CD4-positive, alpha-beta memory T cell (primary cell): ENCODE data around the gene CYB5RL. TPM values are rescaled to one million over a fixed set of nuclear protein-coding genes. Genes with fewer than 3 reads are reported as not detected.
"Not testable (repeated sequence)": the region's sequence is repeated elsewhere in the genome, so short reads cannot be mapped to it uniquely, and the experiment has no call there.

Experiments
- CTCF ChIA-PET: fragments of 350-600 bp; sonication (Branson Sonifier 250); formaldehyde crosslinking; loops from one replicate; lab custom pipeline; 2021; ENCODE audit warnings: inconsistent platforms; ENCODE audit not compliant: partially characterized antibody; lab: Charles Lee
- POLR2A ChIA-PET: fragments of 350-600 bp; sonication (Branson Sonifier 250); formaldehyde crosslinking; loops from one replicate; lab custom pipeline; 2021; ENCODE audit not compliant: partially characterized antibody; lab: Charles Lee
- DNase-seq, 5 donors: peaks; one replicate each; pipeline versions ENCODE4 v3.0.0 to v3.0.0-alpha.2; 2020 to 2022; ENCODE audit warnings: mixed read lengths in 1 of 5
- H3K27ac ChIP-seq: one replicate; pipeline ENCODE4 v1.7.0; 2013; ENCODE audit warnings: low read depth, low read length
- H3K27me3 ChIP-seq: 2 replicates; pipeline ENCODE4 v1.7.0; 2013; ENCODE audit warnings: mild to moderate bottlenecking, low read length, moderate library complexity; ENCODE audit not compliant: insufficient read depth
- H3K36me3 ChIP-seq: 2 replicates; pipeline ENCODE4 v1.7.0; 2013; ENCODE audit warnings: mild to moderate bottlenecking, low read length, moderate library complexity; ENCODE audit not compliant: insufficient read depth
- H3K4me1 ChIP-seq: 2 replicates; pipeline ENCODE4 v1.7.0; 2013; ENCODE audit warnings: mild to moderate bottlenecking, low read length, moderate library complexity; ENCODE audit not compliant: insufficient read depth
- H3K4me3 ChIP-seq, 2 donors: one replicate each; pipeline ENCODE4 v1.7.0; 2013; ENCODE audit warnings: low read length in 2 of 2, mild to moderate bottlenecking in 1 of 2
- H3K9me3 ChIP-seq, 2 donors: one replicate each; pipeline ENCODE4 v1.7.0; 2013; ENCODE audit warnings: low read length in 2 of 2, control low read depth in 1 of 2; ENCODE audit not compliant: control insufficient read depth in 1 of 2
- H3K27ac Mint-ChIP-seq, 7 donors: one replicate each; pipeline ENCODE4 v1.8.0; 2020 to 2021; ENCODE audit warnings: mixed read lengths in 7 of 7, mild to moderate bottlenecking in 6 of 7, inconsistent platforms in 3 of 7, moderate library complexity in 3 of 7
- H3K27me3 Mint-ChIP-seq, 2 donors: one replicate each; pipeline ENCODE4 v1.8.0; 2020 to 2021; ENCODE audit warnings: mixed read lengths in 2 of 2
- H3K36me3 Mint-ChIP-seq, 2 donors: one replicate each; pipeline ENCODE4 v1.8.0; 2020 to 2021; ENCODE audit warnings: mixed read lengths in 2 of 2, inconsistent platforms in 1 of 2, mild to moderate bottlenecking in 1 of 2
- H3K4me1 Mint-ChIP-seq, 4 donors: one replicate each; pipeline ENCODE4 v1.8.0; 2020 to 2021; ENCODE audit warnings: mixed read lengths in 4 of 4, mild to moderate bottlenecking in 1 of 4
- H3K4me3 Mint-ChIP-seq, 8 donors: one replicate each; pipeline ENCODE4 v1.8.0; 2020 to 2021; ENCODE audit warnings: mixed read lengths in 8 of 8, mild to moderate bottlenecking in 7 of 8, moderate library complexity in 6 of 8, inconsistent platforms in 3 of 8
- H3K9me3 Mint-ChIP-seq, 8 donors: one replicate each; pipeline ENCODE4 v1.8.0; 2020 to 2021; ENCODE audit warnings: mixed read lengths in 8 of 8, mild to moderate bottlenecking in 5 of 8, inconsistent platforms in 3 of 8, moderate library complexity in 1 of 8
- intact Hi-C: fragments of 100-400 bp; cut with micrococcal nuclease; formaldehyde crosslinking; loops from one replicate; pipeline ENCODE4 v1.15.1; 2023
- polyA plus RNA-seq, 2 donors: library from polyadenylated mRNA; unstranded; fragments of 300-500 nt; fragmentation: Illumina TruSeq; gene quantifications; one replicate each; pipeline ENCODE4 v1.2.3, GENCODE V29; 2021
- total RNA-seq, 2 experiments: library from RNA; stranded (reverse); gene quantifications; one replicate each; pipeline ENCODE4 v1.2.3, GENCODE V29; 2021

CYB5RL gene
- total and polyA plus RNA-seq, 4 experiments from 2014 or later, result 1.3 to 10.7 (median 7.5) TPM

DNA sequence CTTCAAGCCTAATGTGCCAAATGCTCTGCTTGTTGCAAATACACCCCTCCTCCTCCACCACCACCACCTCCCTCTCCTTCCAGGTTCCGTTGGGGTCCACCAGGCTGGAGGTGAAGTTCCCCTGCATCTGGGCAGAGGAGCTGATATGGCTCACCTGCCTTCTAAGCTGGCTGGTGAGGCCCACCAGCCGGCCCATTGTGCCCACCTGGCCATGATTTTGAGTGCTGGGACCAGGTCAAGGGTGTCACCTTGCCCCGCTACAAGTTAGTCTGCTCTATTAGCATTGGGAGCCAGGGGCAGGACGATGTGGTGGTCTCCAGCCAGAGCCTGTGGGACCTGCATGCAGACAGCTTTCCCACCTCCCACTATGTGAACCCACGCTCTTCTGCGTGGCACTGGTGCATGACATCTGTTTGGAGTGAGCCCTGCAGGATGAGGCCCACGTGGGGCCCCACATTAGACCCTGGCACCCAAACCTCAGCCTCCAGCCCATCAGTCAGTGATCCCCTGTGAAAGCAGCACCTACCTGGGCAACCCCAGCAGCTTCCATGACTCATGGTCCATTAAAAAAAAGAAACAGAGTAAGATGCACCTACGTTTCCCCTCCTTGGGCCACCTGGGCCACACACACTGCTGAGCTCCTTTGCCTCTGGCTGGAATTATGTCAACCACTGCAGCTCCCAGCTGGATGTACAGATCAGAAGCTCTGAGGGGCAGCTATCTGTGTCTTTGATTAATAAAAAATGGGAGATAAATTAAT, 31.4 kb downstream of the CYB5RL start:
- Mint-ChIP-seq H3K27me3 (no peaks in the 10 kb centered on the region), H3K9me3 (no peaks in the 10 kb centered on the region), H3K4me1 (peaks cover 7 to 12% (median 8%) of the 10 kb centered on the region in 4 donors), H3K36me3 (peaks cover 0 to 2% of the 10 kb centered on the region in 2 donors), H3K27ac (peak overlapping the region in 1 of 7 donors; percentile 24), H3K4me3 (no peak overlapping the region)
- H3K27me3 ChIP-seq, result no peaks in the 10 kb centered on the region
- H3K4me1 ChIP-seq, result no peaks in the 10 kb centered on the region
- DNase-seq, result no peak
- intact Hi-C loops, result no loop called here
- CTCF ChIA-PET, result interaction anchor here (0.9 to 1.5 kb wide), 3 partner anchors 14 to 321 kb away, joined by 3 to 5 read pairs (median 4); no protein-coding TSS in a partner anchor
- POLR2A ChIA-PET, result no interaction called here
- no peak overlapping the region for H3K27ac ChIP-seq
- H3K36me3 ChIP-seq, result no peaks in the 10 kb centered on the region
- no peak overlapping the region for H3K4me3 ChIP-seq
- H3K9me3 ChIP-seq, result no peaks in the 10 kb centered on the region

DNA sequence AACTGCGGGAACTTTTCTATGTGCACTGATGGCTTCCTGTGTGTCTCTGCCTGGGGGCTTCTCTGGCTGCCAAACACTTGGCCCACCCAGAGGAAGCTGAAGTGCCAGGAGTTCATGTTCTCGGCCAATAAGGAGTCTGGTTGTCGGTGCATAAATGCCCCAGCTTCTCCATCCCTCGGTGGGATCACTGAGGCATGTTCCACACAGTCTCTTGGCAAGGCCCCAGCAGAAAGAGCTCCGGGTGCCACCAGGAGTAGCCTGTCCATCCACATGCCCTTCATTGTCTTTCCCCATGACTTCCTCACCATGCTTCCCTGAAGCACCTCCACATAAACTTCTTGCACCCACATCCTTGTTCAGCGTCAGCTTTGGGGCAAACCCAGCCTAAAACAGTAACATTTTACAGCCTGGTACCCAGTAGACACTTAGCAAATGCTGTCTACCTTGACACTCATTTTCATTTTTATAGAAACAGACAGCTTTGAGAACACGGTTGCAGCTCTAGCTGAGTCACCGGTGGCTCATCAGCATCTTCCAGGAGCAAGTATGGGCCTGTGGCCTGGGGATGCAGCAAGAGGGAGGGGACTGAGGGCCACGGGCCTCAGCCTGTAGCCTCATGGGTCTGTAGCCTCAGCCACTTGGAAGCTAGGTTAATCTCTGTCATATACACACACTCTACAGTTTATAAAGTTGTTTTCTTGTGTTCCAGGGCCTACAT, 32.2 kb downstream of the CYB5RL start:
- intact Hi-C loops, result no loop called here
- H3K9me3 Mint-ChIP-seq, result no peaks in the 10 kb centered on the region
- H3K36me3 Mint-ChIP-seq, result peaks cover 0 to under 1% of the 10 kb centered on the region in 2 donors
- H3K4me3 Mint-ChIP-seq, result no peak overlapping the region
- H3K4me1 Mint-ChIP-seq, result peaks cover 7 to 12% (median 8%) of the 10 kb centered on the region in 4 donors
- no peak for DNase-seq
- H3K4me3 ChIP-seq, result no peak overlapping the region
- H3K36me3 ChIP-seq, result no peaks in the 10 kb centered on the region
- no peaks in the 10 kb centered on the region for H3K9me3 ChIP-seq
- ChIA-PET CTCF (interaction anchor here (0.9 to 1.5 kb wide), 3 partner anchors 14 to 322 kb away, joined by 3 to 5 read pairs (median 4); no protein-coding TSS in a partner anchor), POLR2A (no interaction called here)
- no peaks in the 10 kb centered on the region for H3K27me3 Mint-ChIP-seq
- no peaks in the 10 kb centered on the region for H3K4me1 ChIP-seq
- H3K27ac Mint-ChIP-seq, result no peak overlapping the region
- H3K27ac ChIP-seq, result no peak overlapping the region
- H3K27me3 ChIP-seq, result no peaks in the 10 kb centered on the region

DNA sequence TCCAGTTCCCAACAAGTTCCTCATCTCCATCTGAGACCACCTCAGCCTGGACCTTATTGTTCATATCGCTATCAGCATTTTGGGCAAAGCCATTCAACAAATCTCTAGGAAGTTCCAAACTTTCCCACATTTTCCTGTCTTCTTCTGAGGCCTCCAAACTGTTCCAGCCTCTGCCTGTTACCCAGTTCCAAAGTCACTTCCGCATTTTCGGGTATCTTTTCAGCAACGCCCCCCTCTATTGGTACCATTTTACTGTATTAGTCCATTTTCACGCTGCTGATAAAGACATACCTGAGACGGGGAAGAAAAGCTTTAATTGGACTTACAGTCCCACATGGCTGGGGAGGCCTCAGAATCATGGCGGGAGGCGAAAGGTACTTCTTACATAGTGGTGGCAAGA, 33.5 kb downstream of the CYB5RL start:
- CTCF ChIA-PET, intact Hi-C loops: not testable (repeated sequence)

DNA sequence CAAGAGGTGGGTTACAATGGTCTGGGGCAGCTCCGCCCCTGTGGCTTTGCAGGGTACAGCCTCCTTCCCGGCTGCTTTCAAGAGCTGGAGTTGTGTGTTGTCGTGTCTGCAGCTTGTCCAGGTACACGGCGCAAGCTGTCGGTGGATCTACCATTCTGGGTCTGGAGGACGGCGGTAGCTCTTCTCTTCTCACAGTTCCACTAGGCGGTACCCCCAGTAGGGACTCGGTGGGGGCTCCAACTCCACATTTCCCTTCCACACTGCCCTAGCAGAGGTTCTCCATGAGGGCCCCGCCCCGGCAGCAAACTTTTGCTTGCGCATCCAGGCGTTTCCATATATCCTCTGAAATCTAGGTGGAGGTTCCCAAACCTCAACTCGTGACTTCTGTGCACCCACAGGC, 34.7 kb downstream of the CYB5RL start:
- Mint-ChIP-seq H3K4me1 (no peaks in the 10 kb centered on the region), H3K27me3 (no peaks in the 10 kb centered on the region), H3K4me3 (no peak overlapping the region), H3K9me3 (no peaks in the 10 kb centered on the region), H3K36me3 (no peaks in the 10 kb centered on the region), H3K27ac (no peak overlapping the region)
- Histone ChIP-seq H3K4me1 (no peaks in the 10 kb centered on the region), H3K36me3 (no peaks in the 10 kb centered on the region), H3K4me3 (no peak overlapping the region), H3K27ac (no peak overlapping the region), H3K27me3 (no peaks in the 10 kb centered on the region), H3K9me3 (no peaks in the 10 kb centered on the region)
- ChIA-PET CTCF (interaction anchor here (0.9 kb wide), 1 partner anchor 104 kb away, joined by 3 read pairs; no protein-coding TSS in a partner anchor), POLR2A (no interaction called here)
- DNase-seq, result no peak
- intact Hi-C loops, result no loop called here

More for the DNA sequence above, 33.5 kb downstream of the CYB5RL start:
- H3K4me1 ChIP-seq, H3K27me3 ChIP-seq, DNase-seq, H3K27ac Mint-ChIP-seq, H3K9me3 Mint-ChIP-seq, H3K27me3 Mint-ChIP-seq, H3K4me1 Mint-ChIP-seq, H3K4me3 ChIP-seq, H3K4me3 Mint-ChIP-seq, H3K36me3 ChIP-seq, H3K9me3 ChIP-seq, POLR2A ChIA-PET, H3K36me3 Mint-ChIP-seq, H3K27ac ChIP-seq: not testable (repeated sequence)

DNA sequence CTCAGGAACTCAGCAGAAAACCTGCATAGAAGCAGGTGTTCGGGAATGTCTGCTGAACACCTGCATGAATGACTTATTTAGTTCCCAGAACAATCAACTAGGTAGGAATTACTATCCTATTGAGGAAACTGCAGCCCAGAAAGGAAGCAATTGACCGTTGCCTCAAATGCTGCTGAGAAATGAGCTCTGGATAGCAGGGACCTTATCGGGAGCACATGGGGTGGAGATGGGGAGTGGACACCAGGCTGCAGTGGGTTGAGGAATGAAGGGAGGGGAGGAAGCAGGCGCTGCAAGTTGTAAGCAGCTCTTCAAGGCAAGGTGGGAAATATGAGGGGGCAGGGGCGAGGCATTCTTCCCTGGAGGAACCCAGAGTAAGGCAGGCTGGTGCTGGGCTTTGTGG, 36.3 kb downstream of the CYB5RL start:
- no peak for DNase-seq
- H3K27ac Mint-ChIP-seq, result no peak overlapping the region
- POLR2A ChIA-PET, result no interaction called here

DNA sequence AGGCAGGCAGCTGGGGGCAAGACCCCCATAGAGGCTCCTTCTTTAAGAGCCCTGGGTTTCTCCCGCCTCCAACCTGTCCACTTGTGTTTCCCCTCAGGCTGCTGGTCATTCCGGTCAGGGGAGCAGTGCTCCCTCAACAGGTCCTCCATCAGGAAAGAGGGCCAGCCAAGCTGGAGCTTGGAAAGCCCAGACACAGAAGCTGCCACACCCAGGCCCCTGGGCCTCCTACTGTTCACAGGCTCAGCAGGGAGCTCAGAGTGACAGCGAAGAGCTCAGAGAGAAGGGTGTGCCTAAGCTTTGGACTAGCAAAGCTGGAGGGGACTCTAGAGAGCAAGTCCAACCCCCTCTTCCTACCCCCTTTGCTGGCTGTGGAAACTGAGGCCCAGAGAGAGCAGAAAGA, 36.8 kb downstream of the CYB5RL start:
- no peaks in the 10 kb centered on the region for H3K27me3 ChIP-seq
- no peaks in the 10 kb centered on the region for H3K4me1 ChIP-seq
- H3K9me3 ChIP-seq, result no peaks in the 10 kb centered on the region
- Mint-ChIP-seq H3K36me3 (no peaks in the 10 kb centered on the region), H3K27me3 (no peaks in the 10 kb centered on the region), H3K9me3 (no peaks in the 10 kb centered on the region), H3K4me1 (no peaks in the 10 kb centered on the region), H3K27ac (no peak overlapping the region), H3K4me3 (no peak overlapping the region)
- no peaks in the 10 kb centered on the region for H3K36me3 ChIP-seq
- no peak overlapping the region for H3K4me3 ChIP-seq
- intact Hi-C loops, result no loop called here
- DNase-seq, result no peak
- CTCF ChIA-PET, result no interaction called here
- POLR2A ChIA-PET, result no interaction called here
- H3K27ac ChIP-seq, result no peak overlapping the region

More for the DNA sequence above, 36.3 kb downstream of the CYB5RL start:
- Histone ChIP-seq H3K9me3 (no peaks in the 10 kb centered on the region), H3K27me3 (no peaks in the 10 kb centered on the region), H3K27ac (no peak overlapping the region), H3K36me3 (no peaks in the 10 kb centered on the region), H3K4me1 (no peaks in the 10 kb centered on the region), H3K4me3 (no peak overlapping the region)
- no peak overlapping the region for H3K4me3 Mint-ChIP-seq
- intact Hi-C loops, result no loop called here
- H3K27me3 Mint-ChIP-seq, result no peaks in the 10 kb centered on the region
- CTCF ChIA-PET, result no interaction called here
- H3K36me3 Mint-ChIP-seq, result no peaks in the 10 kb centered on the region
- no peaks in the 10 kb centered on the region for H3K4me1 Mint-ChIP-seq
- H3K9me3 Mint-ChIP-seq, result no peaks in the 10 kb centered on the region

DNA sequence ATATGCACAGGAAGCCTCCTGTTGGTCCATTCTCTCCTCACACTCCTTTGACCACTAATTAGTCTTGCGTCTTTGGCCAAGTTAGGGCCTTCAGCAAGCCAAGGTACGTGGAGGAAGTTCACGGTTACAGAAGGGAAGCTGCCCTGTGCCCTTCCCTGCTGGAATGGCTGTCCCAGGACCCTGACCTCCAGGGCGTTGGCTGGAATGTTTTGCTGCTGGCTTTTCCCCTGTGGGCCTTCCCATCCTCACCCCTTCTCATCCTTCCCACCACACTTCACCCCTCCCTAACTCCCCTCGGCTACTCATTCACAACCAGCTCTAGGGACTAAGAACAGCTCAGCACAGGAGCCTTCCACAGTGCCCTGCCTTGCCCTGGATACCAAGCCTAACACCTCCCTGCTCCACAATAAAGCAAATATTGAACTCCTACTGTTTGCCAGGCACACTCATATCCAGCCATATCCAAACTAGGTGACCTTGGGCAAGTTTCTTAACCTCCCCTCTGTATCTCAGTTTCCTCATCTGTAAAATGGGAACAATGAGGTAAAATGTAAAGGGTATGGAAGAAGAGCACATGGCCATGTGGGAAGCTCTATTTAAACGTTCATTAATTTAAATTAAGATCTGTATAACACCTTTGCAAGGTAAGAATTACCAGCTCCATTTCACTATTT, 38.2 kb downstream of the CYB5RL start:
- Histone ChIP-seq H3K4me3 (no peak overlapping the region), H3K36me3 (no peaks in the 10 kb centered on the region), H3K27me3 (no peaks in the 10 kb centered on the region), H3K27ac (no peak overlapping the region), H3K9me3 (no peaks in the 10 kb centered on the region), H3K4me1 (no peaks in the 10 kb centered on the region)
- no peaks in the 10 kb centered on the region for H3K4me1 Mint-ChIP-seq
- ChIA-PET CTCF (no interaction called here), POLR2A (no interaction called here)
- H3K36me3 Mint-ChIP-seq, result no peaks in the 10 kb centered on the region
- no peaks in the 10 kb centered on the region for H3K9me3 Mint-ChIP-seq
- H3K4me3 Mint-ChIP-seq, result no peak overlapping the region
- no peak overlapping the region for H3K27ac Mint-ChIP-seq
- no peak for DNase-seq
- H3K27me3 Mint-ChIP-seq, result no peaks in the 10 kb centered on the region
- intact Hi-C loops, result no loop called here
